AG04450 (cell line): ENCODE results near the gene ZNF611. TPM values are rescaled to one million over a fixed set of nuclear protein-coding genes. Genes with fewer than 3 reads are reported as not detected.
"Not testable (repeated sequence)": the region's sequence is repeated elsewhere in the genome, so short reads cannot be mapped to it uniquely, and the experiment has no call there.

ENCODE experiments used
- CTCF ChIA-PET: fragments of 300-600, 350-600 bp; formaldehyde crosslinking; extraction: SDS; loops from one replicate; lab custom pipeline; 2022; ENCODE audit warnings: antibody characterized with exemption, inconsistent platforms; lab: Charles Lee
- POLR2A ChIA-PET: fragments of 350-600 bp; formaldehyde crosslinking; extraction: SDS; loops from one replicate; lab custom pipeline; 2021; ENCODE audit warnings: antibody characterized with exemption, inconsistent platforms; lab: Yijun Ruan, JAX
- DNase-seq: peaks from one replicate; pipeline ENCODE4 v3.0.0-alpha.2; 2011; ENCODE audit warnings: low read depth, low spot score
- H3K27ac ChIP-seq: one replicate; pipeline ENCODE4 v1.5.1; 2012; ENCODE audit warnings: low read depth, low read length, control low read depth
- H3K27me3 ChIP-seq: one replicate; pipeline ENCODE4 v1.6.0; 2012; ENCODE audit warnings: low read length; ENCODE audit not compliant: control insufficient read depth, insufficient read depth
- H3K4me3 ChIP-seq: 2 replicates; pipeline ENCODE4 v1.5.1; 2011; ENCODE audit warnings: mild to moderate bottlenecking, low read depth, low read length, control low read depth
- H3K9me3 ChIP-seq: 2 replicates; pipeline ENCODE4 v1.5.1; 2012; ENCODE audit warnings: low read length; ENCODE audit not compliant: control insufficient read depth, insufficient read depth
- CTCF ChIP-seq: IDR thresholded peaks from 2 replicates; pipeline ENCODE4 v1.5.1; 2011; ENCODE audit warnings: low read depth, low read length, control low read depth, inconsistent platforms
- polyA plus RNA-seq: library from polyadenylated mRNA; depleted of rRNA; stranded (reverse); fragments of >200 nt; gene quantifications from 2 replicates; pipeline ENCODE4 v1.2.3, GENCODE V29; 2011

The ZNF611 gene
- polyA plus RNA-seq, 1 experiment = 7.5 TPM

DNA sequence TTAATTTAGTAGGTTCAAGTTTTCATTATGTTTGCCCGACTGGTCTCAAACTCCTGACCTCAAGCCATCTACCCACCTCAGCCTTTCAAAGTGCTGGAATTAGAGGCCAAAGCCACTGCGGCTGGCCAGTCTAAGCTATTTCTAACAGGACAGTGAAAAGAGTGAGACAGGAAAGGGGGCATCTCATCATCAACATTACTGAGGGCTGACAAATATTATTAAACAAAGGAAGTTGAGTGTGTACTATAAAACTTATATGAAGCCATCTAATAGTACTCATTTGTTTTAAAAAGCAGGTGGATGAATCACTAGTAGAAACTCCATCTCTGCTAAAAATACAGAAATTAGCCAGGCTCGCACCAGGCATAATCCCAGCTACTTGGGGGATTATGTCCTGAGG lies 24.3 kb downstream of the ZNF611 start:
- no peak for TF ChIP-seq CTCF
- Histone ChIP-seq H3K4me3 (no peak overlapping the region), H3K9me3 (peaks cover 30% of the 10 kb centered on the region), H3K27me3 (no peaks in the 10 kb centered on the region), H3K27ac (no peak overlapping the region)
- DNase-seq = no peak
- POLR2A ChIA-PET = no interaction called here
- CTCF ChIA-PET = no interaction called here

DNA sequence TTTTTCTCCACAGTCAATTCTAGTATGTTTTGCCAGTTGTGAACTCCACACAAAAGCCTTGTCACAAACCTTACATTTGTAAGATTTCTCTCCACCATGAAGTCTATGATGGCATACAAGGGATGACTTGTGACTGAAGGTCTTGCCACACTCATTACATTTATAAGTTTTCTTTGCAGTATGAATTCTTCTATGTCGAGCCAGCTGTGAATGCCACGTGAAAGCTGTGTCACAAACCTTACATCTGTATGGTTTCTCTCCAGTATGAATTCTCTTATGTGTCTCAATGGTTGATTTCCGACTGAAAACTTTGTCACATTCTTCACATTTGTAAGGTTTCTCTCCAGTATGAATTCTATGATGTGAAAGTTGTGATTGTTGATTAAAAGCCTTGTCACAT lies 29.2 kb downstream of the ZNF611 start:
- DNase-seq, CTCF ChIA-PET: not testable (repeated sequence)

DNA sequence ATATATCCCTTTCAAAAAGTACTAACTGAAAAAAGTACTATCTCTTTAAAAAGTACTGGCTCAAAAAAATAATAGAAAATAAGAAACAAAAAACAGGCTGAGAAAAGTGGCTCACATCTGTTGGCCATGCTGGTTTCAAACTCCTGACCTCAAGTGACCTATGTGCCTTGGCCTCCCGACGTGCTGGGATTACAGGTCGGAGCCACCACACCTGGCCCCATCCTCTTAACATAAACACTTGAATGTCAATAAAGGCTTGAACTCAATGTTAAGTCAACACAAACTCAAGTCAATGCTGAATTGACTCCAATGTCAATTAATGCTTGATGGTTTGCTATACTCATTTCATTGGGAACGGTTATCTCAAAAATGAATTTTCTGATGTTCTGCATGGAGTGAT lies 30.9 kb downstream of the ZNF611 start:
- Histone ChIP-seq H3K9me3 (peaks cover 43% of the 10 kb centered on the region), H3K27ac (no peak overlapping the region), H3K4me3 (no peak overlapping the region), H3K27me3 (no peaks in the 10 kb centered on the region)
- no peak for DNase-seq
- POLR2A ChIA-PET = no interaction called here
- CTCF ChIA-PET = no interaction called here
- no peak for TF ChIP-seq CTCF

More for the DNA sequence above, 29.2 kb downstream of the ZNF611 start:
- H3K4me3 ChIP-seq, H3K27ac ChIP-seq, POLR2A ChIA-PET, H3K27me3 ChIP-seq: not testable (repeated sequence)
- peaks cover 42% of the 10 kb centered on the region for H3K9me3 ChIP-seq

- TF ChIP-seq CTCF = no peak
- POLR2A ChIA-PET = no interaction called here
- CTCF ChIA-PET = no interaction called here
These were observed 34.2 kb downstream of the ZNF611 start for GRCh38 chr19:52700673-52701072.

DNA sequence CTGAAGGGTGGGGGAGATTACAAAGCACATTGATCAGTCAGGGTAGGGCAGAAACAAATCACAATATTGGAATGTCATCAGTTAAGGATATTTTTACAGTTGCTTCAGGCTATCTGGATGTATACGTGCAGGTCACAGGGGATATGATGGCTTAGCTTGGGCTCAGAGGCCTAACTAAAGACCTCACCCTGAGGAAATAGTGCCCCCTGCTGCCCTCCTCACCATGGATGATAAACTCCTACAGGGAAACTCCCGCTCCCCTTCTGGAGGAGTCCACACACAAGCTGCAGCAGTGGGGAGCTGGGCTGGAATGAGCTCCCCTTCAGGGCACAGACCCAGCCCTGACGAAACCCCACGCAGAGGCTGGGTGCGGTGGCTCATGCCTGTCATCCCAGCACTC lies 35.3 kb downstream of the ZNF611 start:
- H3K27ac ChIP-seq, H3K4me3 ChIP-seq, CTCF ChIA-PET, DNase-seq, POLR2A ChIA-PET, H3K27me3 ChIP-seq: not testable (repeated sequence)
- H3K9me3 ChIP-seq = peaks cover 36% of the 10 kb centered on the region

More at GRCh38 chr19:52700673-52701072, 34.2 kb downstream of the ZNF611 start:
- no peak for DNase-seq
- no peak overlapping the region for H3K27ac ChIP-seq
- H3K27me3 ChIP-seq = no peaks in the 10 kb centered on the region
- no peak overlapping the region for H3K4me3 ChIP-seq
- peaks cover 28% of the 10 kb centered on the region for H3K9me3 ChIP-seq

GRCh38 chr19:52695996-52696395 lies 38.8 kb downstream of the ZNF611 start:
- no peak for DNase-seq
- ChIA-PET POLR2A (no interaction called here), CTCF (no interaction called here)
- no peak for TF ChIP-seq CTCF
- H3K27me3 ChIP-seq = no peaks in the 10 kb centered on the region
- peaks cover 22% of the 10 kb centered on the region for H3K9me3 ChIP-seq
- H3K27ac ChIP-seq = no peak overlapping the region
- H3K4me3 ChIP-seq = no peak overlapping the region
